Measurements from ENCODE around the gene TBC1D24.
"Not testable (repeated sequence)": the region's sequence is repeated elsewhere in the genome, so short reads cannot be mapped to it uniquely, and the experiment has no call there.

TBC1D24 gene

GRCh38 chr16:2532494-2533141 is 57.7 kb downstream of the TBC1D24 start:
- no peak for DNase-seq (ENCODE audit: low read depth, low spot score)

DNA sequence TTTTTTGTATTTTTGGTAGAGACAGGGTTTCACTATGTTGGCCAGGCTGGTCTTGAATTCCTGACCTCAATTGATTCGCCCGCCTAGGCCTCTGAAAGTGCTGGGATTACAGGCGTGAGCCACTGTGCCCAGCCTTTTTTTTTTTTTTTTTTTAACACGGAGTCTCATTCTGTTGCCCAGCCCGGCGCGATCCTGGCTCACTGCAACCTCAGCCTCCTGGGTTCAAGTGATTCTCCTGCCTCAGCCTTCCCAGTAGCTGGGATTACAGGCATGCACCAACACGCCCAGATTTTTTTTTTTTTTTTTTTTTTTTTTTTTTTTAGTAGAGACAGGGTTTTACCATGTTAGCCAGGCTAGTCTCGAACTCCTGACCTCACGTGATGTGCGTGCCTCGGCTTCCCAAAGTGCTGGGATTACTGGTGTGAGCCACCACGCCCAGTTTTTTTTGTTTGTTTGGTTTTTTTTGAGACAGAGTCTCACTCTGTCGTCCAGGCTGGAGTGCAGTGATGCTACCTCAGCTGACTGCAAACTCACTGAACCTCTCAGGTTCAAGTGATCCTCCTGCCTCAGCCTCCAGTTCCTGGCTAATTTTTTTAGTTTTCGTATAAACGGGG is 58.3 kb downstream of the TBC1D24 start:
- DNase-seq (ENCODE audit: low read depth, low spot score), result not testable (repeated sequence)

GRCh38 chr16:2533912-2534311 is 59.0 kb downstream of the TBC1D24 start:
- no peak for DNase-seq (ENCODE audit: low read depth, low spot score)

GRCh38 chr16:2534335-2534734 is 59.4 kb downstream of the TBC1D24 start:
- not testable (repeated sequence) for DNase-seq (ENCODE audit: low read depth, low spot score)

DNA sequence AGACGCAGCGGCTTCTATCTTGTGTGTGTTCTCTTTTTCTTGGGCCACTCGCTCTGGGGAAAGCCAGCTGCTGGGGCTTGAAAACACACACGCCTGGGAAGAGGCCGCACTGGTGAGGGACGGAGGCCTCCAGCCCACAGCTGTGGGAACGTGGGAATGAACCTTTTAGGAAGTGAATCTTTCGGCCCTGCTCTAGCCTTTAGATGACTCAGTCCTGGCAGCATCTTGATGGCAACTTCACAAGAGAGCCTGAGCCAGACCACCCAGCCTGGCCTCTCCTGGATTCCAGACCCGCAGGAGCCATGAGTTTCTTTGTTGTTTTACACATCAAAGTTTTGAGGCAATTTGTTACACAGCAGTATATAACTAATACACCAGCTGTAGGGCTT is 60.7 kb downstream of the TBC1D24 start:
- no peak for DNase-seq (ENCODE audit: low read depth, low spot score)

GRCh38 chr16:2537451-2538379 is 62.8 kb downstream of the TBC1D24 start, which contains the start of gene PDPK1:
Gene PDPK1 (plus strand): TSS chr16:2538021. CDS start chr16:2538113, 92 bp downstream.
- peak; percentile 87 for DNase-seq (ENCODE audit: low read depth, low spot score)

GRCh38 chr16:2539192-2539844 is 64.4 kb downstream of the TBC1D24 start:
- DNase-seq (ENCODE audit: low read depth, low spot score), result not testable (repeated sequence)

- DNase-seq (ENCODE audit: low read depth, low spot score), result not testable (repeated sequence)
These were observed 65.0 kb downstream of the TBC1D24 start for GRCh38 chr16:2539845-2540458.

DNA sequence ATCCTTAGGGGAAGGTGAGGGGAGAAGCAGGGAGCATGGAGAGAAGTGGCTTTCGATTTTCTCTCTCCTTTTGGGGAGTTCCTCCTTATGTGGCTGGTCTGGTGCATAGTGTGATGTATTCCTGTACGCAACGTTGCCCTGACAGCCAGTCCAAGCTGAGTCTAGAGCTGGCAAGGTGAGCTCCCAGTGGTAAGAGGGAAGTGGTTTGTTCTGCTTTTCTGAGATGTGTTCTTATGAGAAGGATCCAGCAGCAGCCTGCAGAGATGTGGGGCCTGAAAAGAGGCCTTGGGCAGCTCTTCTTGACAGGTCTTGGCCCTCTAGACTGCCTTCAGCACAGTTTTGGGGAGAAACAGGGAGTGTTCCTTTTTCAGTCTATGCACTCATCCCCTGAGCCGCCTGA is 66.0 kb downstream of the TBC1D24 start:
- DNase-seq (ENCODE audit: low read depth, low spot score), result not testable (repeated sequence)

DNA sequence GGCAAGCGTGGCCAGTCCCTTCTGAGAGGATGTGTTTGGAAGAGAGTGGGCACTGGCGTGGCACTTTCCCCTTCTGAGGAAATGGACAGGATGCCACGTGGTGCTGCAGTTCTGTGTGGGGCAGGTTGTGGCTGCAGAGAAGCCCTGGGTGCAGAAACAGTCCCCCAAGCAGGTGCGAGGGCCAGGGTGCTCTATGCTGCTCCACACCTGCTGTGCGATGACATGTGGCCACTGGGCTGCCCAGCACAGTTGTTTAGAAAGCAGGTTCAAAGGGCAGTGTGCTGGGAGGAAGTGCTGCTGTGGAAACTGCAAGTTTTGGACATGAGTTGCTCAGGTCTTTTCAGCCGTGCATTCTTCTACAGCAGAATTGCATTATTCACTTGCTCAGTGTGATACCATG is 66.5 kb downstream of the TBC1D24 start:
- DNase-seq (ENCODE audit: low read depth, low spot score), result not testable (repeated sequence)

DNA sequence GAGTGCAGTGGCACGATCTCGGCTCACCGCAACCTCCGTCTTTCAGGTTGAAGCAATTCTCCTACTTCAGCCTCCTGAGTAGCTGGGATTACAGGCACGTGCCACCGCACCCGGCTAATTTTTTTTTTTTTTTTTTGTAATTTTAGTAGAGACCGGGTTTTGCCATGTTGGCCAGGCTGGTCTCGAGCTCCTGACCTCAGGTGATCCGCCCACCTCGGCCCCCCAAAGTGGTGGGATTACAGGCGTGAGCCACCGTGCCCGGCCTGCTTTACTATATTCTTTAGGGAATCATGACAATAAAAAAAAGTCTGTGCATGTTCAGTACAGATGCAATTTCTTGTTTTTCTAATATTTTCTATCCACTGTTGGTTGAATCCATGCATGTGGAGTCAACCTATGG is 68.8 kb downstream of the TBC1D24 start:
- not testable (repeated sequence) for DNase-seq (ENCODE audit: low read depth, low spot score)

DNA sequence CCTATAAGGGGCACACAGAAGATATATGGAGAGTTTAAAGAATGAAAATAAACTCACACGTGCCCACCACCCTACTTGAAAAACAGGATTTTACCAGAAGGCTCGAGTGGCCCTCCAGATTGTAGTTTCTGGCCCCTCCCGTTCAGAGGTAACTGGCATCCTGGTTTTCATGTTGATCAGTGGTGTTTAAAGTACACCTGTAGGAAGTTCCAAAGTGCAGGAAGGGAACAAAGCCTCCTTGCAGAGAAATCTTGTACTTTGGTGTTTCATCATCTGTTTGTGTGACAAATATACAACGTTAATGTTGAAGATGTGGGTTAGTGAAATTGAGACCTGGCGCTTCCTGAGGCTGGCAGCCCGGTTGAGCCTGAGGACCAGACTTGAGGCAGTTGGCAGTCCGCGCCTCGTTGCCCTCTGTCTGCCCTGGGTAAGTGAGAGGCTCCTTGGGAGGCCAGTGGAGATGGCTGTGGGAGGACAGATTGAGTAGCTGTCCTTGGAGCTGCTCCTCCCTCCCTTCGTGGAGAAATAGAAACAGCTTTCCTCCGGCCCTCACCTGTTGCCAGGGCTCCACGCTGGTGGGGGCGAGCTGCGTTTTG is 75.5 kb downstream of the TBC1D24 start:
- DNase-seq (ENCODE audit: low read depth, low spot score), result not testable (repeated sequence)

- DNase-seq (ENCODE audit: low read depth, low spot score), result not testable (repeated sequence)
These were observed 76.5 kb downstream of the TBC1D24 start for GRCh38 chr16:2551420-2551889.

DNA sequence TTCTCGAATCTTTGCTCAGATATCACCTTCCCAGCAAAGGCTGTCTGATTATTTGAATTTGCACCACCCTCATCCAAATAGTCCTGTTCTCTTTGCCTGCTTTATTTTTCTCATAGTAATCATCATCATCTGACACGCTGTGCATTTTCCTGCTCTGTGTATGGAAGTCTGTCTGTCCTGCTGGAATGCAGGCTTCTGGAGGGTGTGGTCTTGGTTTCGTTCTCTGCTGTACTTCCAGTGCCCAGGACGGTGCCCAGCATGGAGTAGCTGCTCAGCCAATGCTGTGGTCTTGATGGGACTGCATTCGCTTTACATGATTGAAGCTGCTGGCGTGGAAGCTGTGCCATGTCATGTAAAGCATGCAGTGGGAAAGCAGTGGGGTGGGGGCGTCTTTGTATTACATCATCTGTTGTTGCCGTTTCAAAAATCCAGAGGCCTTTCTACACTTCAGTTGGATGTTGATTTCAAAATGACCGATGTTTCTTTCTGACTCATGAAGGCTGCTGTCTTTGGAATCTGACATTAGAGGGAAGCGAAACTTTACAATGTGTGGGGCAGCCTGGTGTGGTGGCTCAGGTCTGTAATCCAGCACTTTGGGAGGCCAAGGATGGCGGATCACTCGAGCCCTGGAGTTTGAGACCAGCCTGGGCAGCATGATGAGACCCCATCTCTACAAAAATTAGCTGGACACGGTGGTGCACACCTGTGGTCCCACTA is 79.9 kb downstream of the TBC1D24 start:
- DNase-seq (ENCODE audit: low read depth, low spot score), result not testable (repeated sequence)
